DND-41 (cell line): ENCODE measurements around the gene THSD7B.

Source experiments
- ATAC-seq: fragments of 200-7000 bp; cut with Tn5 transposase; 3 replicates; pipeline ENCODE4 v1.9.1; 2021; ENCODE audit warnings: low read depth; ENCODE audit not compliant: insufficient read depth
- DNase-seq: peaks from one replicate; pipeline ENCODE4 v3.0.0-alpha.2; 2020
- H2AFZ ChIP-seq: 2 replicates; pipeline ENCODE4 v1.6.0; 2012; ENCODE audit warnings: low read depth, low read length
- H3K27ac ChIP-seq: 2 replicates; pipeline ENCODE4 v1.5.1; 2012; ENCODE audit warnings: low read length, inconsistent platforms
- H3K27me3 ChIP-seq: fragments of 200-600 bp; sonication (generic); 2 replicates; pipeline ENCODE4 v1.6.0; 2012; ENCODE audit warnings: low read length, mild to moderate bottlenecking, inconsistent platforms; ENCODE audit not compliant: insufficient read depth, poor library complexity
- H3K36me3 ChIP-seq: 2 replicates; pipeline ENCODE4 v1.5.1; 2012; ENCODE audit warnings: low read length, inconsistent platforms; ENCODE audit not compliant: insufficient read depth
- H3K4me1 ChIP-seq: 2 replicates; pipeline ENCODE4 v1.5.1; 2012; ENCODE audit warnings: mild to moderate bottlenecking, low read length; ENCODE audit not compliant: insufficient read depth
- H3K4me2 ChIP-seq: 2 replicates; pipeline ENCODE4 v1.6.0; 2012; ENCODE audit warnings: mild to moderate bottlenecking, moderate library complexity, low read length, inconsistent platforms; ENCODE audit not compliant: insufficient read depth
- H3K4me3 ChIP-seq, 2 experiments: fragments of 200-600 bp in 1 of 2; shearing (Covaris generic) in 1 of 2; 2 replicates each; pipeline ENCODE4 v1.5.1; 2012 to 2016; ENCODE audit warnings: inconsistent platforms in 2 of 2, low read length in 2 of 2, mild to moderate bottlenecking in 2 of 2, low read depth in 1 of 2, moderate library complexity in 1 of 2
- H3K79me2 ChIP-seq: 2 replicates; pipeline ENCODE4 v1.6.0; 2012; ENCODE audit warnings: low read length, inconsistent platforms; ENCODE audit not compliant: insufficient read depth
- H3K9ac ChIP-seq: 2 replicates; pipeline ENCODE4 v1.6.0; 2012; ENCODE audit warnings: low read depth, mild to moderate bottlenecking, inconsistent platforms, low read length, moderate library complexity
- H3K9me3 ChIP-seq: 2 replicates; pipeline ENCODE4 v1.5.1; 2012; ENCODE audit warnings: low read length, moderate library complexity, mild to moderate bottlenecking, inconsistent platforms; ENCODE audit not compliant: insufficient read depth, severe bottlenecking
- H4K20me1 ChIP-seq: 2 replicates; pipeline ENCODE4 v1.6.0; 2012; ENCODE audit warnings: low read length; ENCODE audit not compliant: insufficient read depth
- CTCF ChIP-seq: IDR thresholded peaks from 2 replicates; pipeline ENCODE4 v1.5.1; 2012; ENCODE audit warnings: borderline replicate concordance, low read length, moderate library complexity, mild to moderate bottlenecking; ENCODE audit not compliant: poor library complexity, severe bottlenecking; ENCODE audit errors: extremely low read depth
- EZH2 ChIP-seq: IDR thresholded peaks from 3 replicates; pipeline ENCODE4 v1.6.1; 2012; ENCODE audit warnings: borderline replicate concordance, low read depth, mild to moderate bottlenecking, moderate library complexity, low read length, inconsistent platforms; ENCODE audit not compliant: severe bottlenecking

The THSD7B gene

GRCh38 chr2:137675584-137676327, 910.4 kb downstream of the THSD7B start:
- no peak overlapping the region for H3K4me2 ChIP-seq
- no peaks in the 10 kb centered on the region for H3K79me2 ChIP-seq
- H4K20me1 ChIP-seq = no peaks in the 10 kb centered on the region
- H2AFZ ChIP-seq = no peak overlapping the region
- H3K4me3 ChIP-seq = no peak overlapping the region
- H3K9me3 ChIP-seq = no peaks in the 10 kb centered on the region
- no peak for DNase-seq
- H3K36me3 ChIP-seq = no peaks in the 10 kb centered on the region
- H3K4me1 ChIP-seq = peaks cover 15% of the 10 kb centered on the region
- H3K9ac ChIP-seq = no peak overlapping the region
- H3K27me3 ChIP-seq = no peaks in the 10 kb centered on the region
- no peak for ATAC-seq
- H3K27ac ChIP-seq = no peak overlapping the region
- TF ChIP-seq EZH2 = no peak
- TF ChIP-seq CTCF = no peak

GRCh38 chr2:137676346-137676745, 911.0 kb downstream of the THSD7B start:
- Histone ChIP-seq H2AFZ (no peak overlapping the region), H3K79me2 (no peaks in the 10 kb centered on the region), H3K27me3 (no peaks in the 10 kb centered on the region), H3K9me3 (no peaks in the 10 kb centered on the region), H3K4me2 (no peak overlapping the region), H3K4me3 (no peak overlapping the region), H4K20me1 (no peaks in the 10 kb centered on the region), H3K9ac (no peak overlapping the region), H3K4me1 (peaks cover 15% of the 10 kb centered on the region), H3K36me3 (no peaks in the 10 kb centered on the region), H3K27ac (no peak overlapping the region)
- DNase-seq = peak; percentile 27
- TF ChIP-seq CTCF (no peak), EZH2 (no peak)
- ATAC-seq = peak; percentile 72

DNA sequence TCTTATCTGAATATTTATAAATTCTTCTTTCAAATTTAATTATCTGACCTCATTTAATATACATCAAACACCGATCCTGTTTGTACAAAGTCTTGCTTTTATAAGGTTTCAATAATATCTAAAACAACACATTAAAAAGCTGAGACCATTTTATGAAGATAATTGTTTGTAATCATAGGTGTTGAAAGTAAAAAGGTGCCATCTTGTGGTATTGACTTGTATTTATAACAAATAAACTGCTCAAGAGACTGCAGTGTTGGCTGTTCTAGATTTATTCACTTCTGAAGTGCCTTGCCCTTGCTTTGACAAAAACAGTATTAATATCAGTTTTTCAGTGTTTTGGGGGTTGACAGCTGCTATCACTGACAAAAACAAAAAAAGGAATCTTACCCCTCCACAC, 912.1 kb downstream of the THSD7B start:
- Histone ChIP-seq H3K27me3 (no peaks in the 10 kb centered on the region), H3K9ac (no peak overlapping the region), H3K4me1 (peaks cover 15% of the 10 kb centered on the region), H3K27ac (no peak overlapping the region), H3K79me2 (no peaks in the 10 kb centered on the region), H3K36me3 (no peaks in the 10 kb centered on the region), H2AFZ (no peak overlapping the region), H3K9me3 (no peaks in the 10 kb centered on the region), H4K20me1 (no peaks in the 10 kb centered on the region), H3K4me3 (no peak overlapping the region), H3K4me2 (no peak overlapping the region)
- DNase-seq = no peak
- ATAC-seq = no peak
- no peak for TF ChIP-seq EZH2

- no peaks in the 10 kb centered on the region for H3K79me2 ChIP-seq
- no peak overlapping the region for H3K27ac ChIP-seq
- TF ChIP-seq EZH2 (no peak), CTCF (no peak)
- ATAC-seq (no peak), DNase-seq (no peak)
- no peaks in the 10 kb centered on the region for H3K36me3 ChIP-seq
- H4K20me1 ChIP-seq = no peaks in the 10 kb centered on the region
- no peaks in the 10 kb centered on the region for H3K27me3 ChIP-seq
- H2AFZ ChIP-seq = no peak overlapping the region
- H3K9me3 ChIP-seq = no peaks in the 10 kb centered on the region
- no peak overlapping the region for H3K4me2 ChIP-seq
- H3K4me1 ChIP-seq = no peaks in the 10 kb centered on the region
- H3K9ac ChIP-seq = no peak overlapping the region
- H3K4me3 ChIP-seq = no peak overlapping the region
Measured at GRCh38 chr2:137689549-137689948, 924.2 kb downstream of the THSD7B start.
